ENCODE results near the gene WDR38.

DNA sequence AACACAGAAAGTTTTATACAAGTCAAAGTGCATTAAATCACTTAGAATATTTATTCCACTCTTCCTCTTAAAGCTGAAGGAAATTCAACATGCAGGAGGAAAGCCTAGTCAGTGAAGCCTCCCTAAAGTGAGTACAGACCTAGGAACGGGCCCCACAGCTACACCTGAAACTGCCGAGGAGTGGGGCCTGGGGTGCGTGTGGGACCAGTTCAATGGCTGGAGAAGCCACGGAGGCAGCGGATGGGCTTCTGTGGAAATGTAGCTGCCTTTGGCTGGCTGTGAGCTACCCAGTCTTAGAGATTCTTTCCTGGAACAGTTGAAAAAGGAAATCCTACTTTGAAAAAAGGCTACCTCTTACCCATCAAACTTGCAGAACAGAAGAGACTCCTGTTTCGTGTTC lies 25.3 kb downstream of the WDR38 start:
- TF ChIP-seq POLR2A (IDR thresholded peaks at IDR 0.05): no peak
- TF ChIP-seq, protein P1, sequence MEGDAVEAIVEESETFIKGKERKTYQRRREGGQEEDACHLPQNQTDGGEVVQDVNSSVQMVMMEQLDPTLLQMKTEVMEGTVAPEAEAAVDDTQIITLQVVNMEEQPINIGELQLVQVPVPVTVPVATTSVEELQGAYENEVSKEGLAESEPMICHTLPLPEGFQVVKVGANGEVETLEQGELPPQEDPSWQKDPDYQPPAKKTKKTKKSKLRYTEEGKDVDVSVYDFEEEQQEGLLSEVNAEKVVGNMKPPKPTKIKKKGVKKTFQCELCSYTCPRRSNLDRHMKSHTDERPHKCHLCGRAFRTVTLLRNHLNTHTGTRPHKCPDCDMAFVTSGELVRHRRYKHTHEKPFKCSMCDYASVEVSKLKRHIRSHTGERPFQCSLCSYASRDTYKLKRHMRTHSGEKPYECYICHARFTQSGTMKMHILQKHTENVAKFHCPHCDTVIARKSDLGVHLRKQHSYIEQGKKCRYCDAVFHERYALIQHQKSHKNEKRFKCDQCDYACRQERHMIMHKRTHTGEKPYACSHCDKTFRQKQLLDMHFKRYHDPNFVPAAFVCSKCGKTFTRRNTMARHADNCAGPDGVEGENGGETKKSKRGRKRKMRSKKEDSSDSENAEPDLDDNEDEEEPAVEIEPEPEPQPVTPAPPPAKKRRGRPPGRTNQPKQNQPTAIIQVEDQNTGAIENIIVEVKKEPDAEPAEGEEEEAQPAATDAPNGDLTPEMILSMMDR (IDR thresholded peaks at IDR 0.05): no peak
